ENCODE measurements around the gene QRFP. TPM values are rescaled to one million over a fixed set of nuclear protein-coding genes. Genes with fewer than 3 reads are reported as not detected.
A peak's percentile ranks its signal among the peaks of the same experiment; 100 is the strongest.

QRFP gene
- total and polyA plus RNA-seq, 2 donors (not counting 1 experiment from before 2014, with no cell fraction given), result not detected

DNA sequence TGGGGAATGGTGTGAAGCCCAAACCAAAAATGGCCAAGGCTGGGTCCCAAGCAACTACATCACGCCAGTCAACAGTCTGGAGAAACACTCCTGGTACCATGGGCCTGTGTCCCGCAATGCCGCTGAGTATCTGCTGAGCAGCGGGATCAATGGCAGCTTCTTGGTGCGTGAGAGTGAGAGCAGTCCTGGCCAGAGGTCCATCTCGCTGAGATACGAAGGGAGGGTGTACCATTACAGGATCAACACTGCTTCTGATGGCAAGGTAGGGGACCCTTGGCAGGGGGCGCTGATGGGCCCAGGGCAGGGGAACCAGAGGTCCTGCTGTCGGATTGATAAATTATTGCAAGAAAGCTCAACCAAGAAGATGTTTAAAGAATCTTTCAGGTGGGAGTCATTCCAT lies 41.8 kb downstream of the QRFP start:
- Histone ChIP-seq H3K9ac (ENCODE audit: insufficient read depth, low read length) (no peak overlapping the region), H3K9me3 (ENCODE audit: control insufficient read depth, insufficient read depth, low read depth, low read length) (no peaks in the 10 kb centered on the region), H3K4me2 (ENCODE audit: extremely low read depth, insufficient read depth, low read length) (no peak overlapping the region), H3K27me3 (ENCODE audit: control insufficient read depth, insufficient read depth, low read length) (no peaks in the 10 kb centered on the region), H3K4me1 (ENCODE audit: control insufficient read depth, extremely low read depth, insufficient read depth, low read length) (peaks cover 20% of the 10 kb centered on the region), H4K20me1 (ENCODE audit: control insufficient read depth, extremely low read depth, insufficient read depth, low read length) (no peaks in the 10 kb centered on the region), H3K36me3 (ENCODE audit: control insufficient read depth, insufficient read depth, low read length) (peaks cover 7% of the 10 kb centered on the region), H3K27ac (ENCODE audit: insufficient read depth, low read length) (peak overlapping the region; percentile 6), H2AFZ (ENCODE audit: low read length) (no peak overlapping the region), H3K79me2 (ENCODE audit: control insufficient read depth, insufficient read depth, low read length) (peaks cover 81% of the 10 kb centered on the region), H3K4me3 (replicated peaks in 1 of 4; ENCODE audit: control extremely low read depth in 1 of 4, insufficient read depth in 1 of 4, low read depth in 3 of 4, low read length in 4 of 4) (no peak overlapping the region)
- DNase-seq (ENCODE audit: low read depth in 2 of 2), result no peak
- TF ChIP-seq, protein P1, sequence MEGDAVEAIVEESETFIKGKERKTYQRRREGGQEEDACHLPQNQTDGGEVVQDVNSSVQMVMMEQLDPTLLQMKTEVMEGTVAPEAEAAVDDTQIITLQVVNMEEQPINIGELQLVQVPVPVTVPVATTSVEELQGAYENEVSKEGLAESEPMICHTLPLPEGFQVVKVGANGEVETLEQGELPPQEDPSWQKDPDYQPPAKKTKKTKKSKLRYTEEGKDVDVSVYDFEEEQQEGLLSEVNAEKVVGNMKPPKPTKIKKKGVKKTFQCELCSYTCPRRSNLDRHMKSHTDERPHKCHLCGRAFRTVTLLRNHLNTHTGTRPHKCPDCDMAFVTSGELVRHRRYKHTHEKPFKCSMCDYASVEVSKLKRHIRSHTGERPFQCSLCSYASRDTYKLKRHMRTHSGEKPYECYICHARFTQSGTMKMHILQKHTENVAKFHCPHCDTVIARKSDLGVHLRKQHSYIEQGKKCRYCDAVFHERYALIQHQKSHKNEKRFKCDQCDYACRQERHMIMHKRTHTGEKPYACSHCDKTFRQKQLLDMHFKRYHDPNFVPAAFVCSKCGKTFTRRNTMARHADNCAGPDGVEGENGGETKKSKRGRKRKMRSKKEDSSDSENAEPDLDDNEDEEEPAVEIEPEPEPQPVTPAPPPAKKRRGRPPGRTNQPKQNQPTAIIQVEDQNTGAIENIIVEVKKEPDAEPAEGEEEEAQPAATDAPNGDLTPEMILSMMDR (conservative IDR thresholded peaks at IDR 0.05 in 1 of 2, IDR thresholded peaks at IDR 0.05 in 1 of 2; ENCODE audit: low read depth in 1 of 2, low read length in 2 of 2), result no peak
- TF ChIP-seq EZH2 (IDR thresholded peaks at IDR 0.05; ENCODE audit: low read length, missing control alignments), result no peak

DNA sequence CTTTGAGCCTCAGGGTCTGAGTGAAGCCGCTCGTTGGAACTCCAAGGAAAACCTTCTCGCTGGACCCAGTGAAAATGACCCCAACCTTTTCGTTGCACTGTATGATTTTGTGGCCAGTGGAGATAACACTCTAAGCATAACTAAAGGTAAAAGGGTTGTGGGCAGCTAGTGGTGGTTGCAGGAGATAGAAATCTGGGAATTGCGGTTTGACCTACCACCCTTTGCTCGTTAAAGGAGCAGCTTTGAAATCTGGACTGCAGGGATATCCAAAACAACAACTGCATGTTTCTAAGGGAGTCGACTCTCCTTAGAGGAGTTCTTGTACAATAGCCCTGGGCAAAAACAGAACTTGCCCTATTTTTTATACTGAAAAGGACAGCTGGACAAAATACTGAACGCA lies 42.5 kb downstream of the QRFP start:
- Histone ChIP-seq H3K27me3 (ENCODE audit: control insufficient read depth, insufficient read depth, low read length) (no peaks in the 10 kb centered on the region), H4K20me1 (ENCODE audit: control insufficient read depth, extremely low read depth, insufficient read depth, low read length) (no peaks in the 10 kb centered on the region), H3K27ac (ENCODE audit: insufficient read depth, low read length) (no peak overlapping the region), H3K4me3 (replicated peaks in 1 of 4; ENCODE audit: control extremely low read depth in 1 of 4, insufficient read depth in 1 of 4, low read depth in 3 of 4, low read length in 4 of 4) (no peak overlapping the region), H3K4me1 (ENCODE audit: control insufficient read depth, extremely low read depth, insufficient read depth, low read length) (peaks cover 16% of the 10 kb centered on the region), H3K9ac (ENCODE audit: insufficient read depth, low read length) (no peak overlapping the region), H3K9me3 (ENCODE audit: control insufficient read depth, insufficient read depth, low read depth, low read length) (no peaks in the 10 kb centered on the region), H3K36me3 (ENCODE audit: control insufficient read depth, insufficient read depth, low read length) (peaks cover 7% of the 10 kb centered on the region), H3K4me2 (ENCODE audit: extremely low read depth, insufficient read depth, low read length) (no peak overlapping the region), H2AFZ (ENCODE audit: low read length) (no peak overlapping the region), H3K79me2 (ENCODE audit: control insufficient read depth, insufficient read depth, low read length) (peaks cover 83% of the 10 kb centered on the region)
- DNase-seq (ENCODE audit: low read depth in 2 of 2), result peak in 1 of 2 donors; percentile 60
- TF ChIP-seq, protein P1 (conservative IDR thresholded peaks at IDR 0.05 in 1 of 2, IDR thresholded peaks at IDR 0.05 in 1 of 2; ENCODE audit: low read depth in 1 of 2, low read length in 2 of 2), result no peak
- TF ChIP-seq EZH2 (IDR thresholded peaks at IDR 0.05; ENCODE audit: low read length, missing control alignments), result no peak

DNA sequence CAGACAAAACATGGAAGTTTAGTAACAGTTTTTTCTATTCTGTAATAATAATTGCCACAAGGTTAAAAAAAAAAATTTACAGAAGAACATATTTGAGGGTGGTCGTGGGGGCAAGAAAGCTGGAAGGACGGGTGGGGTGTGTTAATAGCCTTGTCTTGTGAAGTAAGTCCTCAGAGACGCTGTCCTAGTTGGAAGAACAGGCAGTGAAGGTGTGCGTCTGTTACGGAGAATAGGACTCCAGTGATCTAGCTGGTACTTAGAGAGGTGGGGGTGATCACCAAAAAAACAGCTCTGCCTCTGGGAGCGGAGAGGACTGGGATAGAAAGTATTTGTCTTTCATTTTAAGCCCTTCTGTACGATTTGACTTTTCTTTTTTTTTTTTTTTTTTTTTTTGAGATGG lies 43.8 kb downstream of the QRFP start:
- TF ChIP-seq EZH2 (IDR thresholded peaks at IDR 0.05; ENCODE audit: low read length, missing control alignments), result no peak
- TF ChIP-seq, protein P1 (conservative IDR thresholded peaks at IDR 0.05 in 1 of 2, IDR thresholded peaks at IDR 0.05 in 1 of 2; ENCODE audit: low read depth in 1 of 2, low read length in 2 of 2), result no peak
- Histone ChIP-seq H3K79me2 (ENCODE audit: control insufficient read depth, insufficient read depth, low read length) (peaks cover 85% of the 10 kb centered on the region), H3K4me1 (ENCODE audit: control insufficient read depth, extremely low read depth, insufficient read depth, low read length) (peaks cover 12% of the 10 kb centered on the region), H3K4me3 (replicated peaks in 1 of 4; ENCODE audit: control extremely low read depth in 1 of 4, insufficient read depth in 1 of 4, low read depth in 3 of 4, low read length in 4 of 4) (no peak overlapping the region), H2AFZ (ENCODE audit: low read length) (no peak overlapping the region), H3K36me3 (ENCODE audit: control insufficient read depth, insufficient read depth, low read length) (peaks cover 7% of the 10 kb centered on the region), H4K20me1 (ENCODE audit: control insufficient read depth, extremely low read depth, insufficient read depth, low read length) (no peaks in the 10 kb centered on the region), H3K27ac (ENCODE audit: insufficient read depth, low read length) (no peak overlapping the region), H3K4me2 (ENCODE audit: extremely low read depth, insufficient read depth, low read length) (no peak overlapping the region), H3K27me3 (ENCODE audit: control insufficient read depth, insufficient read depth, low read length) (no peaks in the 10 kb centered on the region), H3K9ac (ENCODE audit: insufficient read depth, low read length) (no peak overlapping the region), H3K9me3 (ENCODE audit: control insufficient read depth, insufficient read depth, low read depth, low read length) (no peaks in the 10 kb centered on the region)
- no peak for DNase-seq (ENCODE audit: low read depth in 2 of 2)

All from fibroblast of lung (primary cell).